Stimulated activated memory B cell treated with anti-CD40 and anti-IgM and Interleukin-4, amounts not matched to agents 10 μg/mL and 1 μg/mL and 100 μg/mL, for 72 hours (primary cell): Measurements from ENCODE around the gene NIPAL3.
"Not testable (repeated sequence)": the region's sequence is repeated elsewhere in the genome, so short reads cannot be mapped to it uniquely, and the experiment has no call there.

Experiments used
- ATAC-seq: fragments of 150-1000 bp; cut with Tn5 transposase; 2 replicates; pipeline ENCODE4 v1.10.0; 2021
- H3K27ac Mint-ChIP-seq: one replicate; pipeline ENCODE4 v1.8.0; 2022; ENCODE audit warnings: mild to moderate bottlenecking, mixed read lengths
- H3K27me3 Mint-ChIP-seq: one replicate; pipeline ENCODE4 v1.8.0; 2022; ENCODE audit warnings: mixed read lengths
- H3K36me3 Mint-ChIP-seq: one replicate; pipeline ENCODE4 v1.8.0; 2022; ENCODE audit warnings: mixed read lengths
- H3K4me1 Mint-ChIP-seq: one replicate; pipeline ENCODE4 v1.8.0; 2022; ENCODE audit warnings: mixed read lengths
- H3K4me3 Mint-ChIP-seq: one replicate; pipeline ENCODE4 v1.8.0; 2022; ENCODE audit warnings: mild to moderate bottlenecking, moderate library complexity, mixed read lengths
- H3K9me3 Mint-ChIP-seq: one replicate; pipeline ENCODE4 v1.8.0; 2022; ENCODE audit warnings: mixed read lengths

NIPAL3 gene

GRCh38 chr1:24501371-24502064 is 85.9 kb downstream of the NIPAL3 start:
- Mint-ChIP-seq H3K4me1 (peaks cover 45% of the 10 kb centered on the region), H3K27me3 (no peaks in the 10 kb centered on the region)

DNA sequence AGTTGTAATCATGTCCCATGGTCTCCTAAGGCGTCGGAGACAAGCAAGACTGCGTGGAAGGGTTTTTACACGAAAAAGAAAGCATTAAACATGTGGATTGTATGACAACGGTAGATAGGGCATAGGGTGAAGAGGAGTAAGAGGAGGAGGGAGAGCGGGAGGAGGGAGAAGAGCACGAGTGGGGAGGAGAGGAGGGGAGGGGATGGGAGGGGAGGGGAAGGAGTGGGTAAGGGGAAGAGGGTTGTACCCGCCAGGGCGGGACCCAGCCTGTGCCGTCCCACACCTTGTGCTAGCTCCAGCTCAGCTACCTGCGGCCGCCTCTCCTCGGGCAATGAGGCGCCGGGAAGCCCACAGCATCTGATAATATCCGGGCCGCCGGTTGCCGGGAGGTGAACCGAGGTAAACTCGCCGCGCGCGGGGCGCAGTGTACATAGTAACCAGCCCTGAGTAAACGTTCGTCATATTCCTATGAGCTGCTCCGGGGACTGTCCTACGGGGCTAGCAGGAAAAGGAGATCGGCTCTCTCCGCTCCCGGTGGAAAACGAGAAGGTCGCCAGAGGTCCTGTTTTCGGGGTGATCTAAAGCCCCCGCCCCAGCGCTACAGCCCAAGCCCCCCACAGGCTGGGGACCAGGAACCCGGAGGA is 86.6 kb downstream of the NIPAL3 start:
- H3K4me3 Mint-ChIP-seq: peak overlapping the region; percentile 77
- H3K9me3 Mint-ChIP-seq: no peaks in the 10 kb centered on the region
- H3K27me3 Mint-ChIP-seq: no peaks in the 10 kb centered on the region
- H3K27ac Mint-ChIP-seq: peak overlapping the region; percentile 71
- peak; percentile 82 for ATAC-seq
- H3K36me3 Mint-ChIP-seq: no peaks in the 10 kb centered on the region
- peaks cover 52% of the 10 kb centered on the region for H3K4me1 Mint-ChIP-seq

More at GRCh38 chr1:24501371-24502064, 85.9 kb downstream of the NIPAL3 start:
- H3K9me3 Mint-ChIP-seq: no peaks in the 10 kb centered on the region
- no peaks in the 10 kb centered on the region for H3K36me3 Mint-ChIP-seq
- no peak for ATAC-seq
- peak overlapping the region; percentile 71 for H3K27ac Mint-ChIP-seq
- peak overlapping the region; percentile 77 for H3K4me3 Mint-ChIP-seq

GRCh38 chr1:24502709-24503058 is 87.1 kb downstream of the NIPAL3 start, which contains the start of gene RCAN3:
TSS of gene RCAN3 (plus strand) at chr1:24502836. CDS start at chr1:24514373, 11,537 bp downstream.
- Mint-ChIP-seq H3K36me3 (no peaks in the 10 kb centered on the region), H3K4me1 (peaks cover 57% of the 10 kb centered on the region), H3K27me3 (no peaks in the 10 kb centered on the region), H3K9me3 (no peaks in the 10 kb centered on the region), H3K27ac (peak within 1 kb of the TSS; percentile 86), H3K4me3 (peak within 1 kb of the TSS; percentile 95)
- peak; percentile 94 for ATAC-seq

DNA sequence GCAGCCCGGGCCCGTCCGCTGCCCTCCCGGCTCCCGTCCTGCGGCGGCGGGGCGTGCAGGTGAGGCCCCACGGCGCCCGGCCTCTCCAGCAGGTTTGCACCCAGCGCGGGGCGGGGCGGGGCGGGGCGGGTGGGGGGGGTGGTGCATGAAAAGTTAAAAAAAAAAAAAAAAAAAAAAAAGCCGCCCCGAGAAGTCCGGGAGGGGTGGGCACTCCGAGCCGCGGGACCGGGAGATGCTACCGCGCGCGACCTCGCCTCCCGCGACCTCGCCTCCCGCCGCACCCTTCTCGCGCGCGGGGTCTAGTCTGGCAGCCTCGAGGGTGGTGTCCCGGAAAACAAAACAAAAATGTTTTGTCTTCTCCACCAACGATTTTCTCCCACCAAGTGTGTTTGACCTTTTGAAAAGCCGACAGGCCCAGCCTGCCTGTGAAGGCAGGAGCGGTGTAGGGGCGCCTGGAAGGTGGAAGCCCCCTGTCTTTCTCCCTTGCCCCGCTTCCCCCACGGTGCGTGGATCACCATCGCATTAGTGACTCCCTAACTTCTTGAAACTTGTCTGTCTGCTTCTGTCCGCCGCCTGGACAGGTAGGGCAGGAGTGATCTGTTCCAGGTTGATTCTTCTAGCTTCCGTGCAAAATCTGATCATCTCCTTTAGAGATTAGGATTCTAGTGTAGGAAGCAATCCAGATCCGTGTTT is 87.6 kb downstream of the NIPAL3 start:
- peak; percentile 73 for ATAC-seq
- Mint-ChIP-seq H3K4me3 (peak overlapping the region; percentile 95), H3K4me1 (peaks cover 61% of the 10 kb centered on the region), H3K36me3 (peaks cover 2% of the 10 kb centered on the region), H3K27ac (peak overlapping the region; percentile 86), H3K9me3 (no peaks in the 10 kb centered on the region), H3K27me3 (no peaks in the 10 kb centered on the region)

DNA sequence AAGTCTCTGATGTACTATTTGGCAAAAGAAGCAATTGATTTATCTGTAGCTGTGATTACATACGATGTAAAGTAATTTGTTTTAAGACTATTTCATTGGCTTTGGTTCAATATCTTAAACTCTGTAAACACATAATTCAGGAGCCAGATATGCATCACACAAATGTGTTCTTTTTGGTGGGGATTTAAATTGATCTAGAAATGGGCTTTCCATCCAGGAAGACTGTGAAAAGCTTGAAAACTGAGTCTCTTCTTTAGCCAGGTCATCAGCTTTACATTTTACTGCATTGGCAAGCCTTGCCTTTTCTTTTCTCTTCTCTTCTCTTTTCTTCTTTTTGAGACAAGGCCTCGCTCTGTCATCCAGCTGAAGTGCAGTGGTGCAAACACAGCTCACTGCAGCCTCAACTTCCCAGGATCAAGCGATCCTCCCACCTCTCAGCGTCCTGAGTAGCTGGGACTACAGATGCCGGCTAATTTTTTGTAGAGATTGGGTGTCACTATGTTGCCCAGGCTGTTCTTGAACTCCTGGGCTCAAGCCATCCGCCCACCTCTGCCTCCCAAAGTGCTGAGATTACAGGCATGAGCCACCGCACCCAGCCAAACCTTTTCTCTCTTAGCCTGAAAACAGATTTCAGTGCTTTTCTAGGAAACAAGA is 88.4 kb downstream of the NIPAL3 start:
- Mint-ChIP-seq H3K9me3 (no peaks in the 10 kb centered on the region), H3K4me3 (peak overlapping the region; percentile 95), H3K27me3 (no peaks in the 10 kb centered on the region)

GRCh38 chr1:24504560-24504959 is 89.0 kb downstream of the NIPAL3 start:
- Mint-ChIP-seq H3K4me3 (peak overlapping the region; percentile 95), H3K9me3 (no peaks in the 10 kb centered on the region), H3K27me3 (no peaks in the 10 kb centered on the region), H3K27ac (peak overlapping the region; percentile 86), H3K4me1 (peaks cover 61% of the 10 kb centered on the region), H3K36me3 (peaks cover 5% of the 10 kb centered on the region)
- no peak for ATAC-seq

More for the DNA sequence above, 88.4 kb downstream of the NIPAL3 start:
- Mint-ChIP-seq H3K36me3 (peaks cover 5% of the 10 kb centered on the region), H3K4me1 (peaks cover 65% of the 10 kb centered on the region), H3K27ac (peak overlapping the region; percentile 86)
- ATAC-seq: no peak

DNA sequence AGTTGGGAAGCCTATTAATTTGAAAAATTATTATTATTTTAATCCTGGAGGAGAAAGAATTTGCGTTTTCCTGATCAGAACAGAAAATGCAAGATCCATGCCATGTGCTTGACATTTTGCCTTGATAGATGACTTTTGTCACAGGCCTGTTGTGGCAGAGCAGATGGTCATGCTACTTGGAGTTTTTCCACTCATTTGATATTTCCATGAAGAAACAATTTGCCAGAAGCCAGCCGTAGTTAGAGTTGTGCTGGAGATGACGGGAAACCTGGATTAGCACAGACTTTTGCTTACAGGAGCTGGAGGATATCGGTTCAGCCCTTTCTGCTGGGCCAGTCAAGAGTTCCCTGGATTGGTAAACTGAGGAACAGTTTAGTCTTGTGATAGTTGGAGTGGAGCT is 90.2 kb downstream of the NIPAL3 start:
- Mint-ChIP-seq H3K9me3 (no peaks in the 10 kb centered on the region), H3K27ac (peak overlapping the region; percentile 42), H3K4me1 (peaks cover 60% of the 10 kb centered on the region), H3K4me3 (no peak overlapping the region), H3K27me3 (no peaks in the 10 kb centered on the region), H3K36me3 (peaks cover 10% of the 10 kb centered on the region)
- ATAC-seq: no peak

DNA sequence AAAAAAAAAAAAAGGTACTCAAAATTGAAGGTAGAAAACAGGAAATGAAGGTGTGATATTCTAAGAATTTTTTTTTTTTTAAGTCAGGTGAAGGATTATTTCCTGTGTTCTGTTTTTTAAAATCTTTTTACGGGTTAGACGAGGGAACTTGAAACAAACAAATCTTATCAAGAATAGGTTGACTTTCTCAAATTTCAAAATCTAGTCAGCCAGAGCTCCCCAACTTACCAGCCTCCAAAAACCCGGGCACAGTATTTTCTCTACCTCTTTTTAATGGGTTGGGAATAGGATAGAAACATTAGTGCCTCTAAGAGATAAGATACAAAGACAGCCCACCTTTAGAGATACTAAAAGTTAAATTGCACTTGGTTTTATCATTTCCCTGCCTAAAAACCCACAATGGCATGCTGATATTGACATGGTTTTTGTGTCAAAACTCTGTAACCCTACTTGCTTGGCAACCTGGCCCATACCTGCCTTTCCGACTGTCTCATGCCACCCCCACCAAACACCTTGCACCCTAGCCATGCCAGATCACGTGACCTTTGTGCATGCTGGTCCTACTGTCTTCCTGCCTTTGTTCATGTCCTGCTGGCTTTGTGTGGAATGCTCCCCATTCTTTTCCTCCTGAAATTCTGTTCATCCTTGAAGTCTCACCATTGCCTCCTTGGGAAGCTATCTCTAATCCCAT is 91.2 kb downstream of the NIPAL3 start:
- ATAC-seq: no peak
- no peaks in the 10 kb centered on the region for H3K27me3 Mint-ChIP-seq

DNA sequence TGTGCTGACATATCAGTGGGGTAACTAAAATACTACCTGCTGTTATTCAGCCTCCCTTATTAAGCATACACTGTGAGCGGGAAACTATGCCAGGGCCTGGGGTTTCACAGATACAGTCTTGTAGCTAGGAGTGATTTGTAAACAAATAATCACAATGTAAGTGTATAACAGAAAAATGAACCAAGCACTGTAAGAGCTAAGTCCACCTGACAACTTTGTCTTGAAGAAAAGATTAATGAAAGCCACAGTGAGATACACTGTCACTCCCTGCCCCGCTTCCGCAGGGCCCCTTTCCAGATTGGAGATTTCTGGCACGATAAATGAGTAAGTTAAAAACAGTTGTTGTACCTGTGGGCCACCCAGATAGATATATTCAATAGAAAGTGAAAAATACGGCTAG is 91.8 kb downstream of the NIPAL3 start:
- Mint-ChIP-seq H3K36me3 (peaks cover 18% of the 10 kb centered on the region), H3K4me1 (peaks cover 57% of the 10 kb centered on the region)
- no peak for ATAC-seq

More for the DNA sequence above, 91.2 kb downstream of the NIPAL3 start:
- Mint-ChIP-seq H3K4me1 (peaks cover 57% of the 10 kb centered on the region), H3K36me3 (peaks cover 16% of the 10 kb centered on the region), H3K27ac (peak overlapping the region; percentile 42), H3K9me3 (no peaks in the 10 kb centered on the region), H3K4me3 (no peak overlapping the region)

GRCh38 chr1:24508911-24509310 is 93.3 kb downstream of the NIPAL3 start:
- no peak overlapping the region for H3K27ac Mint-ChIP-seq
- no peaks in the 10 kb centered on the region for H3K9me3 Mint-ChIP-seq
- ATAC-seq: no peak
- H3K4me1 Mint-ChIP-seq: peaks cover 50% of the 10 kb centered on the region
- H3K4me3 Mint-ChIP-seq: no peak overlapping the region
- H3K27me3 Mint-ChIP-seq: no peaks in the 10 kb centered on the region
- peaks cover 18% of the 10 kb centered on the region for H3K36me3 Mint-ChIP-seq

More for the DNA sequence above, 91.8 kb downstream of the NIPAL3 start:
- H3K27ac Mint-ChIP-seq: peak overlapping the region; percentile 42
- no peaks in the 10 kb centered on the region for H3K9me3 Mint-ChIP-seq
- H3K27me3 Mint-ChIP-seq: no peaks in the 10 kb centered on the region
- no peak overlapping the region for H3K4me3 Mint-ChIP-seq

- no peak overlapping the region for H3K4me3 Mint-ChIP-seq
- no peaks in the 10 kb centered on the region for H3K9me3 Mint-ChIP-seq
- H3K36me3 Mint-ChIP-seq: peaks cover 36% of the 10 kb centered on the region
- no peak for ATAC-seq
- no peak overlapping the region for H3K27ac Mint-ChIP-seq
- H3K27me3 Mint-ChIP-seq: no peaks in the 10 kb centered on the region
- peaks cover 13% of the 10 kb centered on the region for H3K4me1 Mint-ChIP-seq
These were observed 98.1 kb downstream of the NIPAL3 start for GRCh38 chr1:24513706-24514105.

DNA sequence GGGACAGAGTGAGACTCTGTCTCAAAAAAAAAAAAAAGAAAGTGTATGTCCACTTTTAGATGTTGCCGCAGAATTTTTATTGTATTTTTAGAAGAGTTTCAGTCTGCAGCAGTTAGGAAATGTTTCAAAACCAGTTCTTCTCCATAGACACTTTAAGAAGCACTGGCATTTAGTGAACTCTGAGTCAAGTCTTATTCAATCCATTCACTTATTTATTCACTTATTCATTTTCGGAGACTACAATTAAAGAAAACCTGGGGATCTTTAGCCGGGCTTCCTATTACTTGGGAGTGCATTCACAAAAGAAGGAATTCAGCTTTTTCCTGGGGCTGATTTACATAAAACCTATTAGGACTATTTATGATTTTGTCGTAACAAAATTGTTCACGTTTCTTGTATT is 99.3 kb downstream of the NIPAL3 start:
- Mint-ChIP-seq H3K36me3 (peaks cover 43% of the 10 kb centered on the region), H3K4me1 (peaks cover 13% of the 10 kb centered on the region), H3K27ac (no peak overlapping the region), H3K9me3 (no peaks in the 10 kb centered on the region), H3K4me3 (no peak overlapping the region), H3K27me3 (no peaks in the 10 kb centered on the region)
- ATAC-seq: no peak

- H3K27me3 Mint-ChIP-seq, H3K4me1 Mint-ChIP-seq, H3K9me3 Mint-ChIP-seq, ATAC-seq, H3K4me3 Mint-ChIP-seq, H3K27ac Mint-ChIP-seq: not testable (repeated sequence)
- peaks cover 46% of the 10 kb centered on the region for H3K36me3 Mint-ChIP-seq
These were observed 100.1 kb downstream of the NIPAL3 start for GRCh38 chr1:24515671-24516209.

- H3K27me3 Mint-ChIP-seq: no peaks in the 10 kb centered on the region
- no peak overlapping the region for H3K27ac Mint-ChIP-seq
- peaks cover 5% of the 10 kb centered on the region for H3K4me1 Mint-ChIP-seq
- ATAC-seq: no peak
- peaks cover 42% of the 10 kb centered on the region for H3K36me3 Mint-ChIP-seq
- H3K9me3 Mint-ChIP-seq: peaks cover 3% of the 10 kb centered on the region
- no peak overlapping the region for H3K4me3 Mint-ChIP-seq
These were observed 100.9 kb downstream of the NIPAL3 start for GRCh38 chr1:24516506-24516905.
